ENCODE data around the gene DYNC1LI2. TPM values are rescaled to one million over a fixed set of nuclear protein-coding genes. Genes with fewer than 3 reads are reported as not detected.
A peak's percentile ranks its signal among the peaks of the same experiment; 100 is the strongest.
"Not testable (repeated sequence)": the region's sequence is repeated elsewhere in the genome, so short reads cannot be mapped to it uniquely, and the experiment has no call there.

Gene DYNC1LI2
- 56.7 and 68.5 TPM in 2 replicates for total RNA-seq (2014; rRNA removed; shearing (Covaris generic); ENCODE audit: low replicate concordance)

- Histone ChIP-seq H3K4me1 (ENCODE audit: low read length) (peaks cover 23% of the 10 kb centered on the region), H3K9me2 (replicated peaks; ENCODE audit: insufficient read depth, low read length) (no peaks in the 10 kb centered on the region), H2AFZ (ENCODE audit: low read length) (peak within 1 kb of the TSS; percentile 98), H3K9me3 (ENCODE audit: low read length) (no peaks in the 10 kb centered on the region), H3K4me2 (ENCODE audit: low read depth, low read length, poor library complexity, severe bottlenecking) (peak within 1 kb of the TSS; percentile 87), H4K20me1 (ENCODE audit: insufficient read depth, low read depth, low read length) (no peaks in the 10 kb centered on the region), H3K27ac (ENCODE audit: low read length) (peak within 1 kb of the TSS; percentile 9; the same call in 1 of the 2 replicates), H3K36me3 (ENCODE audit: insufficient read depth, low read length) (peaks cover 12% of the 10 kb centered on the region; the same call in 1 of the 2 replicates), H3K9ac (ENCODE audit: low read length) (peak within 1 kb of the TSS; percentile 92), H3K4me3 (ENCODE audit: low read length) (peak within 1 kb of the TSS; percentile 87), H3K79me2 (ENCODE audit: low read length) (peaks cover 43% of the 10 kb centered on the region), H3K27me3 (ENCODE audit: low read length) (no peaks in the 10 kb centered on the region)
- DNase-seq: peak; percentile 90
Measured at GRCh38 chr16:66751303-66751991, at the start of gene DYNC1LI2. Gene DYNC1LI2, minus strand, starts transcription at chr16:66751609. Its CDS starts 18 bp downstream, at chr16:66751591.

- no peak overlapping the region for H2AFZ ChIP-seq (ENCODE audit: low read length)
- no peaks in the 10 kb centered on the region for H4K20me1 ChIP-seq (ENCODE audit: insufficient read depth, low read depth, low read length)
- H3K9me2 ChIP-seq (replicated peaks; ENCODE audit: insufficient read depth, low read length): no peaks in the 10 kb centered on the region
- no peaks in the 10 kb centered on the region for H3K9me3 ChIP-seq (ENCODE audit: low read length)
- no peak overlapping the region for H3K4me2 ChIP-seq (ENCODE audit: low read depth, low read length, poor library complexity, severe bottlenecking)
- H3K27ac ChIP-seq (ENCODE audit: low read length): no peak overlapping the region
- no peaks in the 10 kb centered on the region for H3K79me2 ChIP-seq (ENCODE audit: low read length)
- H3K9ac ChIP-seq (ENCODE audit: low read length): no peak overlapping the region
- no peaks in the 10 kb centered on the region for H3K27me3 ChIP-seq (ENCODE audit: low read length)
- H3K4me3 ChIP-seq (ENCODE audit: low read length): no peak overlapping the region
- peaks cover 22% of the 10 kb centered on the region; the same call in 1 of the 2 replicates for H3K36me3 ChIP-seq (ENCODE audit: insufficient read depth, low read length)
- no peak for DNase-seq
- no peaks in the 10 kb centered on the region for H3K4me1 ChIP-seq (ENCODE audit: low read length)
Measured at GRCh38 chr16:66800856-66801255, 49.4 kb upstream of the DYNC1LI2 start.

GRCh38 chr16:66798161-66798560 is 46.8 kb upstream of the DYNC1LI2 start:
- no peak overlapping the region for H2AFZ ChIP-seq (ENCODE audit: low read length)

GRCh38 chr16:66793984-66794383 is 42.6 kb upstream of the DYNC1LI2 start:
- H3K4me1 ChIP-seq (ENCODE audit: low read length); DNase-seq; H3K36me3 ChIP-seq (ENCODE audit: insufficient read depth, low read length); H4K20me1 ChIP-seq (ENCODE audit: insufficient read depth, low read depth, low read length); H3K4me2 ChIP-seq (ENCODE audit: low read depth, low read length, poor library complexity, severe bottlenecking); H3K9me3 ChIP-seq (ENCODE audit: low read length); H3K27ac ChIP-seq (ENCODE audit: low read length); H2AFZ ChIP-seq (ENCODE audit: low read length); H3K4me3 ChIP-seq (ENCODE audit: low read length); H3K79me2 ChIP-seq (ENCODE audit: low read length); H3K9ac ChIP-seq (ENCODE audit: low read length); H3K27me3 ChIP-seq (ENCODE audit: low read length); H3K9me2 ChIP-seq (replicated peaks; ENCODE audit: insufficient read depth, low read length): not testable (repeated sequence)

More at GRCh38 chr16:66798161-66798560, 46.8 kb upstream of the DYNC1LI2 start:
- Histone ChIP-seq H3K27ac (ENCODE audit: low read length) (no peak overlapping the region), H3K4me1 (ENCODE audit: low read length) (no peaks in the 10 kb centered on the region), H3K9ac (ENCODE audit: low read length) (no peak overlapping the region), H3K27me3 (ENCODE audit: low read length) (no peaks in the 10 kb centered on the region), H3K36me3 (ENCODE audit: insufficient read depth, low read length) (peaks cover 6% of the 10 kb centered on the region; the same call in 1 of the 2 replicates), H3K4me2 (ENCODE audit: low read depth, low read length, poor library complexity, severe bottlenecking) (no peak overlapping the region), H3K4me3 (ENCODE audit: low read length) (no peak overlapping the region), H3K9me3 (ENCODE audit: low read length) (no peaks in the 10 kb centered on the region), H3K9me2 (replicated peaks; ENCODE audit: insufficient read depth, low read length) (no peaks in the 10 kb centered on the region), H4K20me1 (ENCODE audit: insufficient read depth, low read depth, low read length) (no peaks in the 10 kb centered on the region), H3K79me2 (ENCODE audit: low read length) (no peaks in the 10 kb centered on the region)
- no peak for DNase-seq

GRCh38 chr16:66790130-66790733 is 38.8 kb upstream of the DYNC1LI2 start:
- H3K4me1 ChIP-seq (ENCODE audit: low read length): no peaks in the 10 kb centered on the region
- no peaks in the 10 kb centered on the region for H4K20me1 ChIP-seq (ENCODE audit: insufficient read depth, low read depth, low read length)
- no peaks in the 10 kb centered on the region for H3K9me2 ChIP-seq (replicated peaks; ENCODE audit: insufficient read depth, low read length)
- no peak overlapping the region for H3K27ac ChIP-seq (ENCODE audit: low read length)
- H3K27me3 ChIP-seq (ENCODE audit: low read length): no peaks in the 10 kb centered on the region
- H3K9ac ChIP-seq (ENCODE audit: low read length): no peak overlapping the region
- H3K4me3 ChIP-seq (ENCODE audit: low read length): no peak overlapping the region
- no peaks in the 10 kb centered on the region for H3K9me3 ChIP-seq (ENCODE audit: low read length)
- H2AFZ ChIP-seq (ENCODE audit: low read length): no peak overlapping the region
- no peaks in the 10 kb centered on the region for H3K79me2 ChIP-seq (ENCODE audit: low read length)
- no peaks in the 10 kb centered on the region for H3K36me3 ChIP-seq (ENCODE audit: insufficient read depth, low read length)
- no peak overlapping the region for H3K4me2 ChIP-seq (ENCODE audit: low read depth, low read length, poor library complexity, severe bottlenecking)
- no peak for DNase-seq

GRCh38 chr16:66787427-66787826 is 36.0 kb upstream of the DYNC1LI2 start:
- Histone ChIP-seq H3K9ac (ENCODE audit: low read length) (no peak overlapping the region), H3K36me3 (ENCODE audit: insufficient read depth, low read length) (no peaks in the 10 kb centered on the region), H2AFZ (ENCODE audit: low read length) (no peak overlapping the region), H3K27me3 (ENCODE audit: low read length) (no peaks in the 10 kb centered on the region), H3K4me1 (ENCODE audit: low read length) (no peaks in the 10 kb centered on the region), H4K20me1 (ENCODE audit: insufficient read depth, low read depth, low read length) (no peaks in the 10 kb centered on the region), H3K27ac (ENCODE audit: low read length) (no peak overlapping the region), H3K9me3 (ENCODE audit: low read length) (no peaks in the 10 kb centered on the region), H3K79me2 (ENCODE audit: low read length) (no peaks in the 10 kb centered on the region), H3K9me2 (replicated peaks; ENCODE audit: insufficient read depth, low read length) (no peaks in the 10 kb centered on the region), H3K4me3 (ENCODE audit: low read length) (no peak overlapping the region), H3K4me2 (ENCODE audit: low read depth, low read length, poor library complexity, severe bottlenecking) (no peak overlapping the region)
- no peak for DNase-seq

GRCh38 chr16:66786551-66786950 is 35.1 kb upstream of the DYNC1LI2 start:
- Histone ChIP-seq H3K9me3 (ENCODE audit: low read length) (no peaks in the 10 kb centered on the region), H3K4me2 (ENCODE audit: low read depth, low read length, poor library complexity, severe bottlenecking) (no peak overlapping the region), H3K79me2 (ENCODE audit: low read length) (no peaks in the 10 kb centered on the region), H3K4me3 (ENCODE audit: low read length) (no peak overlapping the region), H3K36me3 (ENCODE audit: insufficient read depth, low read length) (no peaks in the 10 kb centered on the region), H2AFZ (ENCODE audit: low read length) (no peak overlapping the region), H3K9me2 (replicated peaks; ENCODE audit: insufficient read depth, low read length) (no peaks in the 10 kb centered on the region), H3K27me3 (ENCODE audit: low read length) (no peaks in the 10 kb centered on the region), H4K20me1 (ENCODE audit: insufficient read depth, low read depth, low read length) (no peaks in the 10 kb centered on the region), H3K9ac (ENCODE audit: low read length) (no peak overlapping the region), H3K27ac (ENCODE audit: low read length) (no peak overlapping the region), H3K4me1 (ENCODE audit: low read length) (no peaks in the 10 kb centered on the region)
- no peak for DNase-seq

GRCh38 chr16:66776457-66776856 is 25.0 kb upstream of the DYNC1LI2 start:
- no peaks in the 10 kb centered on the region for H4K20me1 ChIP-seq (ENCODE audit: insufficient read depth, low read depth, low read length)
- H3K4me3 ChIP-seq (ENCODE audit: low read length): no peak overlapping the region
- no peak overlapping the region for H3K4me2 ChIP-seq (ENCODE audit: low read depth, low read length, poor library complexity, severe bottlenecking)
- H3K27ac ChIP-seq (ENCODE audit: low read length): no peak overlapping the region
- no peak for DNase-seq
- H3K27me3 ChIP-seq (ENCODE audit: low read length): no peaks in the 10 kb centered on the region
- no peak overlapping the region for H3K9ac ChIP-seq (ENCODE audit: low read length)
- no peaks in the 10 kb centered on the region for H3K9me2 ChIP-seq (replicated peaks; ENCODE audit: insufficient read depth, low read length)
- H3K9me3 ChIP-seq (ENCODE audit: low read length): no peaks in the 10 kb centered on the region
- no peak overlapping the region for H2AFZ ChIP-seq (ENCODE audit: low read length)
- no peaks in the 10 kb centered on the region for H3K4me1 ChIP-seq (ENCODE audit: low read length)
- no peaks in the 10 kb centered on the region for H3K36me3 ChIP-seq (ENCODE audit: insufficient read depth, low read length)
- H3K79me2 ChIP-seq (ENCODE audit: low read length): no peaks in the 10 kb centered on the region
